Measurements from ENCODE around the gene TLL2.

The TLL2 gene

DNA sequence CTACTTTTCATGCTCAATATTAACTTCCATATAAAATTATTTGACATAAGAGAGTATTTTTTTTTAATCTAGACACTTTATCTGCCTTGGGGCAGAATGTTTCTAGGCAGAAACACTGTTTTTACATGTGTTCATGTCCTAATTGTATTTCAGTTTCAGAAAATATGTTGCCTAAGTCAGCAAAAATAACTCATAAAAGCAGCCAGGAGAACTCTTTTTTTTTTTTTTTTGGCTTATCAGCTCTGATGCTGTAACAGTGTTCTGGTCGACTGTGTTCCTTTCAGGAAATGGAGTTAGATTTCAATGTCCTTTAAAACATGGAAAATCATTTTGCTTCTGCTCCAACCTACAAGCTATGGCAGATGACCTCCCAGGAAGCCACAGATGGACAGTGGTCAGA lies 91.7 kb downstream of the TLL2 start:
- DNase-seq (ENCODE audit: low read depth), result no peak

DNA sequence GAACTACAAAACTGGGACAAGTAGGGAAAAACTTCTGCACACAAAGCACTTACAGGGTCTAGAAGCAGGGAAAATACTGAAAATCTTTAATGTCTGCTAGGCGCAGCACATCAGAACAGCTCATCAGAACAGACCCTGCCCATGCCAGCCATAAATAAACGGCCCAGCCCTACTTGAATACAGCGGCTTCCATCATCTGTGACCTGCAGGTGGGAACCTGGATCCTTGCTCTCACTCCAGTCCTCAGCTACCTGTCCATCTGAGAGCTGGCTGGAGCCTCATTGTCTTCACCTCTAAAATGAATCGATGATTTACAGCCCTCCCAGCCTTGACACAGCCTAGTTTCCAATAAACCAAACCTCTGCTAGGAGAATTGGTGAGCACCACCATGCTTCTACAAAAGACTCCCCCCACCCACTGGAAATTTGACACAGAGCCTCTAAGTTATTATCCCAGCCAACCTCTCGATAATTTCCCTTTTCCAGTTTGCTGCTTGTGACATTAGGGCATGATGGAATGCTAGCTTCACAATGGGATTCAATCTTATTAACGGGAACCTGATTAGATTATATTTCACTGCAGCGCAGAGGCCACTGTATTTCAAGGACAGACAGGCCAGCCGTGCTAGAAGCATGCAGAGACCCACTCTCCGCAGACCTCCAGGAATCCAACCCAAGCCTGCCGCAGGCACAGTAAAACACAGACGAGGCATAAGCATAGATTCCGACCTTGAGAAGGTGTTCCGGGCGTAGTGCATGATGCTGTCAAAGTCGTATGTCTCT lies 93.3 kb downstream of the TLL2 start:
- no peak for DNase-seq (ENCODE audit: low read depth)

GRCh38 chr10:96419351-96419750 lies 94.4 kb downstream of the TLL2 start:
- DNase-seq (ENCODE audit: low read depth), result no peak

DNA sequence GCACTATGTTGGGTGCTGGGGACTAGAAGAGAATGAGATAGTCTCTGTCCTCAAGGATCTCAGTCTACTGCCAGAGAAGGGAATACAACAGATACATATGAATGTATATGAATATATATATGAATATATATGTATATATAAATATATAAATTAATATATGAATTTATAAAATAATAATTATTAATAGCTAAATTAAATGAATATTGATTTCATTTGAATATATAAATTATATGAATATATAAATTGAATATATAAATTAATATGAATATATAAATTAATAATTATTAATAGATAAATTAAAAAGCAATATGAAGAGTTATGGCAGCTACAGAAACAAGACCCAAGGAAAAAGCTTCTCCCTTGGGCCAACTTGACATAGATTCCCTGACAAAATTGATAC lies 95.1 kb downstream of the TLL2 start:
- no peak for DNase-seq (ENCODE audit: low read depth)

DNA sequence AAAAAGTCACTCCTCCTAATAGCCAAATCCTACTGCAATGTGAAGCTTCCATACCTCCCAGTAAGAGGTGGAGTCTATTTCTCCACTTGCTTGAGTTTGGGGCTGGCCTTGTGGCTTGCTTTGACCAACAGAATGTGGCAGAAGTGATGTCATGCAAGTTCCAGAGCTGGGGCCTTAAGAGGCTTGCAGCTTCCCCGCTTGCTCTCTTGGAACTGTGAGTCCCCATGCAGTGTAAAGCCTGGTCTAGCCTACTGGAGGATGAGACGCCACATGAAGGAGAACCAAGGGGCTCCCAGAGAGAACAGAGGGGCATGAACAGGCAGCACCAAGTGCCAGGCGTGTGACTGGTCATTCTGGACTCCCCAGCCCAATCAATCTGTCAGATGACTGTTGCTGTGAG lies 96.3 kb downstream of the TLL2 start:
- no peak for DNase-seq (ENCODE audit: low read depth)

GRCh38 chr10:96416643-96417042 lies 97.1 kb downstream of the TLL2 start:
- DNase-seq (ENCODE audit: low read depth), result no peak

- no peak for DNase-seq (ENCODE audit: low read depth)
These were observed 97.7 kb downstream of the TLL2 start for GRCh38 chr10:96415891-96416554.

- DNase-seq (ENCODE audit: low read depth), result no peak
These were observed 98.4 kb downstream of the TLL2 start for GRCh38 chr10:96415150-96415890.

- DNase-seq (ENCODE audit: low read depth), result no peak
These were observed 99.4 kb downstream of the TLL2 start for GRCh38 chr10:96414303-96414702.

DNA sequence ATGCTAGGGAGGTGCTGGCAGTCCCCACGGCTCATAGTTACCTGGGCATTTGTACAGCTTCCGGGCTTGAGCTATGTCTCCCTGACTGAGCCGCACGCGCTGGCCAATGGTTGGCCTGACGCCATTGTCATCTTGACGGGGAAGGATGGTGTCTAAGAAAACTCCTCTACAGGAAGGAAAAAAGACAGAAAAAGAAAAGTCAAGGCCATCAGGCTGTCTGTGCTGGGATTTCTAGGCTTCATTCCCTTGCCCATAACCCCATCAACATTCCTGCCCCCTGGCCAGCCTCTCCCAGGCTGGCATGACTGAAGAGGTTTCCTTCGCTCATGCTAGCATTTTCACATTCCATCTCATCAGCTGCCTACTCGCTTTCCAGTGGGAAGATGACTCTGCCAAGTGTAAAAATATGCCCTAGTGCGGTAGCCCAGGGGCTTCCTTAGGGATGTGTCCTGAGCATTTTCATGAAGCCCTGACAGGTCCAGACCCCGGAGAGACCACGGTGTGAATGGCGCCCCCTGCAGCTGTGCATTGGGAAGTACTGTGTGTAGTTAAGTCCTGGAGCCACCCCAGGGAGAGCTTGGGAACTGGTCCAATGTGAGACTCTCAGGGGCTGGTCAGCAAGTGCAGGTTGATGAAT lies 100.5 kb downstream of the TLL2 start:
- DNase-seq (ENCODE audit: low read depth), result no peak

GRCh38 chr10:96411716-96412320 lies 101.9 kb downstream of the TLL2 start:
- DNase-seq (ENCODE audit: low read depth), result no peak

- DNase-seq (ENCODE audit: low read depth), result no peak
These were observed 103.4 kb downstream of the TLL2 start for GRCh38 chr10:96410296-96410695.

DNA sequence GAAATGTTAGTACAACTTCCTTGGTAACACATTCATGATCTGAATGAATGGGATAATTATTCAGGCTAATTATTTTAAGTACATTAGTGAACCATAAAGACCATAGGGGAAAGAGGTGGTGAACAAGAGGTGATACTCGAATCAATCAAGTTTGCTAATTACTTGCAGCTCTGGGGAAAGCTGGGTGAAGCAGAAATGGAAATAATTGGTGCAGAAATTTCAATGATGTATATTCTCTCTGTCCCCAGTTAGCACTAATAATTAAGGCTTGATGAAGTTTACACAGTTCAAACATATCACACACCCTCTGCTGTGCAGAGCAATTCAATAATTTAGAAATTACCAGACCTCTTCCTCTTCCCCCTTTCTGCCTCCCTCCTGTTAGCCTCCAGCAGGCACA lies 105.5 kb downstream of the TLL2 start:
- no peak for DNase-seq (ENCODE audit: low read depth)

- DNase-seq (ENCODE audit: low read depth), result no peak
These were observed 106.1 kb downstream of the TLL2 start for GRCh38 chr10:96407560-96408069.

DNA sequence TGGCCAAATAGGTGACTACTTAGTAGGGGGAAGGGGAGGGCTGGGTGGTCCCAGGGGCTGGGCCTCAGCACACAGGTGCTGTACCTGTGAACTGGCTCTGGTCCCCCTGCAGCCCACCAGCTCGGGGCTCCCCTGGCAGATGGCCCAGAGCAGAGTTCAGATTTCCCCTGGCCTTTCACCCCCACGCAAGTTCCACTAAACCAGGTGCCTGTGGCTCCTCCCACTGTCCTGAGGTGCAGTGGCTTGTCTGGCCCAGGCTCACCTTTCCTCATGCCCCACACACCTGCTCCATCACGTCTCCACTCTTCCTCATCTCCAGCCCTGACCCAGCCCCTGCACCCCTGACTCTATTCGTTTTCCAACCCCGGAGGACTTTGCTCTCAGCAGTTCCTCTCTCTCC lies 107.6 kb downstream of the TLL2 start:
- DNase-seq (ENCODE audit: low read depth), result no peak

GRCh38 chr10:96402417-96403305 lies 111.1 kb downstream of the TLL2 start:
- no peak for DNase-seq (ENCODE audit: low read depth)

DNA sequence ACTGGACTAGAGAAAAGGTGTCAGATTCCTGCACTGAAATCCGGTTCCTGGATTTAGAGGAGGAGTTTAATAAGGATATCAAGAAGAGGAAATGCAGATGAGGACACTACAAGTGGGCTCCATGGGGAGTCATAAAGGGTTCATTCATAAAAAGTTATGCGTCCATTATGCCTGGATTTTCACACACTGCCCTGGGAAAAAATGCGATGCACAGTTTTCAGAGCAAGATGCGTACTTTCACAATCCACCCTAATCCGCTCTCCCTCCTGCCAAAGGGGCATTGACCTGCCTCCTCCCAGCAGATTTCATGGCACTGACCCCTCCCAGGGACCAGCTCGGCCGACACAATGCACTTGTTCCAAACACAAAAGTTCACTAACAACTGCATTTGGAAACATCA lies 112.7 kb downstream of the TLL2 start:
- DNase-seq (ENCODE audit: low read depth), result no peak

GRCh38 chr10:96400465-96400864 lies 113.3 kb downstream of the TLL2 start:
- no peak for DNase-seq (ENCODE audit: low read depth)

GRCh38 chr10:96397902-96398301 lies 115.8 kb downstream of the TLL2 start:
- no peak for DNase-seq (ENCODE audit: low read depth)

DNA sequence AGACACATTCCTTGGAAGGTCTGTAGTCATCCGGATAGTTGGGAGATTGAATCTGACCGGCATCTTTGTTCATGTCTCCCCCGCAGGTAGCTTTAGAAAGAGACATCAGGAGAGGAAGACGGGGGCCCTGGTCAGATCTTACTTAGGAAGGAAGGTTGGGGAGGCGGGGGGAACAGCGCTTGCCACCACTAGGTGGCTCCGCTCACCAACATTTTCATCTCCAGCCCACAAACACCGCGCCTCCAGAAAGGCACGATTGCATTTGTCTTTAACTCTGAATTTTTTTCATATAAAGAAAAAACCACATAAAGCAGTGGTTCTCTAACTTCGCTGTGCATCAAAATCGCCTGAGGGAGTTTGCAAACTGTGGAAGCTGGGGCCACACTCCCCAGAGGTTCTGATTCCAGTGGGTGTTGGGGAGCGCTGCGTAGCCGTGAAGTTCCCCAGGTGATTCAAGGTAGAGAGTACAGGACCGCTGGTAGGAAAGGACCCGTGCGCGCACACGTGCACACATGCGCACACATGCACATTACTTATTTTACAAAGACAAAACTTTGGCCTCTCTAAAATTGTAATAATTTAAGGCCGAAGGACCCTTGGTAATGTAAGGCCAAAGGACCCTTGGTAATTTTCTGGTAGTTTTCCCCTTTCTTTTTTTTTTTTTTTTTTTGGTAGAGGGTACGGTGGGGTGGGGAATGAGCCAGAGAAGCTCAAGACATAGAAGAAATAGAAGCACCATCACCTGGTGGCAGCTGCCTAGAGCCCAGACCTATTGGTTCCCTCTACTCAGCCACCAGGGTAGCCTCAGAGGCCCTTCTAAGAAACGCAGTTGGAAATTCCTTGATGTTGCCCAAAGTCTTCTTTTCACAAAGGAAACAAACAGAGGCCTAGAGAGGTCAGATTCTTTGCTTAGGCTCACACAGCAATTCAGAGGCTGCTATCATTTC lies 117.5 kb downstream of the TLL2 start:
- peak; percentile 17 for DNase-seq (ENCODE audit: low read depth)

All from stimulated activated CD8-positive, alpha-beta memory T cell treated with anti-CD3 and anti-CD28 coated beads, Interleukin-12 subunit alpha, Interleukin-12 subunit beta, amount 100 ng/mL, for 4 hours (primary cell).